ENCODE data around the gene ATRAID.

The ATRAID gene

GRCh38 chr2:27251766-27252165, 39.9 kb downstream of the ATRAID start:
- DNase-seq: no peak

- DNase-seq: no peak
These were observed 43.3 kb downstream of the ATRAID start for GRCh38 chr2:27255187-27255586.

GRCh38 chr2:27255660-27256059, 43.8 kb downstream of the ATRAID start:
- DNase-seq: no peak

- DNase-seq: no peak
These were observed 45.1 kb downstream of the ATRAID start for GRCh38 chr2:27256855-27257454.

- no peak for DNase-seq
These were observed 46.2 kb downstream of the ATRAID start for GRCh38 chr2:27258051-27258450.

GRCh38 chr2:27261241-27261925, 49.5 kb downstream of the ATRAID start:
- no peak for DNase-seq

- DNase-seq: no peak
These were observed 50.1 kb downstream of the ATRAID start for GRCh38 chr2:27261926-27262298.

GRCh38 chr2:27262379-27263286, 50.8 kb downstream of the ATRAID start, which contains the start of gene SLC30A3:
SLC30A3 (minus strand) TSS chr2:27263047; CDS start chr2:27262906, 141 bp downstream.
- DNase-seq: peak; percentile 19 to 58

GRCh38 chr2:27263287-27264252, 51.7 kb downstream of the ATRAID start:
- DNase-seq: no peak

GRCh38 chr2:27264253-27264752, 52.5 kb downstream of the ATRAID start:
- peak in 1 of 2 experiments; percentile 37 for DNase-seq

- peak; percentile 78 to 84 for DNase-seq
These were observed 53.1 kb downstream of the ATRAID start for GRCh38 chr2:27264753-27265535.

GRCh38 chr2:27265536-27265870, 53.7 kb downstream of the ATRAID start:
- DNase-seq: no peak

All from NCI-H1930 (cell line).